OCI-LY3 (cell line): Measurements from ENCODE around the gene SLC13A2.
"Not testable (repeated sequence)": the region's sequence is repeated elsewhere in the genome, so short reads cannot be mapped to it uniquely, and the experiment has no call there.

Source experiments
- H2AFZ ChIP-seq: fragments of 200-600, 300-600 bp; shearing (Covaris generic); 2 replicates; pipeline ENCODE4 v1.6.0; 2014; ENCODE audit warnings: antibody characterized with exemption, low read depth, low read length
- H3K27ac ChIP-seq: fragments of 200-600, 300-600 bp; sonication (generic); 2 replicates; pipeline ENCODE4 v1.5.1; 2014; ENCODE audit warnings: mild to moderate bottlenecking, low read length, moderate library complexity, mixed read lengths
- H3K27me3 ChIP-seq: fragments of 200-600, 300-600 bp; sonication (generic); 2 replicates; pipeline ENCODE4 v1.6.1; 2014; ENCODE audit warnings: low read depth, low read length, mixed read lengths
- H3K36me3 ChIP-seq: fragments of 200-600, 300-600 bp; sonication (generic); replicated peaks from 2 replicates; pipeline ENCODE3; 2014; ENCODE audit warnings: low read depth, low read length, mixed read lengths
- H3K4me1 ChIP-seq: fragments of 300-600, 200-600 bp; sonication (generic); 2 replicates; pipeline ENCODE4 v1.6.1; 2014; ENCODE audit warnings: low read length, mixed read lengths
- H3K4me2 ChIP-seq: fragments of 200-600, 300-600 bp; sonication (generic); 2 replicates; pipeline ENCODE4 v1.6.1; 2014; ENCODE audit warnings: low read length, mixed read lengths
- H3K4me3 ChIP-seq: fragments of 300-600, 200-600 bp; sonication (generic); 2 replicates; pipeline ENCODE4 v1.5.1; 2014; ENCODE audit warnings: antibody characterized with exemption, mild to moderate bottlenecking, low read length, moderate library complexity
- H3K79me2 ChIP-seq: fragments of 300-600, 200-600 bp; shearing (Covaris generic); 2 replicates; pipeline ENCODE4 v1.6.1; 2014; ENCODE audit warnings: mild to moderate bottlenecking, low read length, mixed read lengths
- H3K9ac ChIP-seq: fragments of 300-600, 200-600 bp; shearing (Covaris generic); 2 replicates; pipeline ENCODE4 v1.6.0; 2014; ENCODE audit warnings: mild to moderate bottlenecking, low read length, moderate library complexity
- H3K9me3 ChIP-seq: fragments of 200-600, 300-600 bp; shearing (Covaris generic); 2 replicates; pipeline ENCODE4 v1.6.1; 2014; ENCODE audit warnings: low read length, mixed read lengths; ENCODE audit not compliant: insufficient read depth
- H4K20me1 ChIP-seq: fragments of 200-600, 300-600 bp; sonication (generic); 2 replicates; pipeline ENCODE4 v1.6.1; 2016; ENCODE audit warnings: low read length, mixed read lengths; ENCODE audit not compliant: insufficient read depth
- EZH2phosphoT487 ChIP-seq: fragments of 200-600 bp; shearing (Covaris generic); IDR thresholded peaks from 2 replicates; pipeline ENCODE4 v1.6.1; 2018; ENCODE audit warnings: antibody characterized with exemption, mixed run types, low read depth
- TF ChIP-seq, protein P1 (sequence below): fragments of 200-600, 300-600 bp; sonication (generic); IDR thresholded peaks from 2 replicates; pipeline ENCODE4 v1.5.1; 2014; ENCODE audit warnings: antibody characterized with exemption, low read length, low read depth

The SLC13A2 gene

GRCh38 chr17:28449859-28450258 lies 23.6 kb upstream of the SLC13A2 start:
- H3K4me3 ChIP-seq: no peak overlapping the region
- H4K20me1 ChIP-seq: no peaks in the 10 kb centered on the region
- no peak overlapping the region for H3K4me2 ChIP-seq
- H3K27me3 ChIP-seq: peaks cover 8% of the 10 kb centered on the region; the same call in 1 of the 2 replicates
- no peak overlapping the region for H2AFZ ChIP-seq
- no peaks in the 10 kb centered on the region for H3K36me3 ChIP-seq
- no peaks in the 10 kb centered on the region for H3K79me2 ChIP-seq
- 0 out of 2 replicates have a peak, but pooled peaks cover 4% of the 10 kb centered on the region for H3K9me3 ChIP-seq
- H3K9ac ChIP-seq: no peak overlapping the region
- TF ChIP-seq, protein P1, sequence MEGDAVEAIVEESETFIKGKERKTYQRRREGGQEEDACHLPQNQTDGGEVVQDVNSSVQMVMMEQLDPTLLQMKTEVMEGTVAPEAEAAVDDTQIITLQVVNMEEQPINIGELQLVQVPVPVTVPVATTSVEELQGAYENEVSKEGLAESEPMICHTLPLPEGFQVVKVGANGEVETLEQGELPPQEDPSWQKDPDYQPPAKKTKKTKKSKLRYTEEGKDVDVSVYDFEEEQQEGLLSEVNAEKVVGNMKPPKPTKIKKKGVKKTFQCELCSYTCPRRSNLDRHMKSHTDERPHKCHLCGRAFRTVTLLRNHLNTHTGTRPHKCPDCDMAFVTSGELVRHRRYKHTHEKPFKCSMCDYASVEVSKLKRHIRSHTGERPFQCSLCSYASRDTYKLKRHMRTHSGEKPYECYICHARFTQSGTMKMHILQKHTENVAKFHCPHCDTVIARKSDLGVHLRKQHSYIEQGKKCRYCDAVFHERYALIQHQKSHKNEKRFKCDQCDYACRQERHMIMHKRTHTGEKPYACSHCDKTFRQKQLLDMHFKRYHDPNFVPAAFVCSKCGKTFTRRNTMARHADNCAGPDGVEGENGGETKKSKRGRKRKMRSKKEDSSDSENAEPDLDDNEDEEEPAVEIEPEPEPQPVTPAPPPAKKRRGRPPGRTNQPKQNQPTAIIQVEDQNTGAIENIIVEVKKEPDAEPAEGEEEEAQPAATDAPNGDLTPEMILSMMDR: no peak
- H3K4me1 ChIP-seq: no peaks in the 10 kb centered on the region
- H3K27ac ChIP-seq: no peak overlapping the region

- H2AFZ ChIP-seq: no peak overlapping the region
- no peaks in the 10 kb centered on the region for H3K4me1 ChIP-seq
- no peaks in the 10 kb centered on the region for H4K20me1 ChIP-seq
- H3K4me2 ChIP-seq: no peak overlapping the region
- no peaks in the 10 kb centered on the region for H3K9me3 ChIP-seq
- no peak overlapping the region for H3K9ac ChIP-seq
- no peaks in the 10 kb centered on the region for H3K79me2 ChIP-seq
- H3K36me3 ChIP-seq: no peaks in the 10 kb centered on the region
- H3K27me3 ChIP-seq: no peaks in the 10 kb centered on the region
- no peak overlapping the region for H3K4me3 ChIP-seq
- H3K27ac ChIP-seq: no peak overlapping the region
- TF ChIP-seq EZH2phosphoT487: no peak
- TF ChIP-seq, protein P1: no peak
These were observed 15.6 kb upstream of the SLC13A2 start for GRCh38 chr17:28457890-28458289.

- H4K20me1 ChIP-seq, H2AFZ ChIP-seq, H3K79me2 ChIP-seq, H3K36me3 ChIP-seq, H3K4me1 ChIP-seq, H3K4me3 ChIP-seq, H3K27ac ChIP-seq, H3K9ac ChIP-seq, H3K27me3 ChIP-seq, H3K9me3 ChIP-seq, H3K4me2 ChIP-seq: not testable (repeated sequence)
These were observed 14.6 kb upstream of the SLC13A2 start for GRCh38 chr17:28458881-28459280.

GRCh38 chr17:28460901-28461300 lies 12.5 kb upstream of the SLC13A2 start:
- no peak overlapping the region for H2AFZ ChIP-seq
- no peak for TF ChIP-seq EZH2phosphoT487
- TF ChIP-seq, protein P1: no peak
- H3K36me3 ChIP-seq: no peaks in the 10 kb centered on the region
- no peak overlapping the region for H3K4me2 ChIP-seq
- H3K4me1 ChIP-seq: no peaks in the 10 kb centered on the region
- H3K9ac ChIP-seq: no peak overlapping the region
- no peaks in the 10 kb centered on the region for H4K20me1 ChIP-seq
- H3K4me3 ChIP-seq: no peak overlapping the region
- H3K9me3 ChIP-seq: no peaks in the 10 kb centered on the region
- H3K27me3 ChIP-seq: no peaks in the 10 kb centered on the region
- no peaks in the 10 kb centered on the region for H3K79me2 ChIP-seq
- no peak overlapping the region for H3K27ac ChIP-seq

- Histone ChIP-seq H3K27ac (no peak overlapping the region), H4K20me1 (no peaks in the 10 kb centered on the region), H3K9ac (no peak overlapping the region), H3K9me3 (no peaks in the 10 kb centered on the region), H3K79me2 (no peaks in the 10 kb centered on the region), H3K27me3 (peaks cover 7% of the 10 kb centered on the region; the same call in 1 of the 2 replicates), H3K4me3 (no peak overlapping the region), H3K4me1 (peaks cover 19% of the 10 kb centered on the region), H2AFZ (no peak overlapping the region), H3K4me2 (no peak overlapping the region), H3K36me3 (no peaks in the 10 kb centered on the region)
- TF ChIP-seq EZH2phosphoT487: no peak
- TF ChIP-seq, protein P1: no peak
These were observed 7.4 kb upstream of the SLC13A2 start for GRCh38 chr17:28466001-28466400.
